GM12873 (cell line): ENCODE results near the gene HERC3.

Experiments used
- CTCF ChIP-seq: IDR thresholded peaks from 2 replicates; pipeline ENCODE4 v1.5.1; 2012; ENCODE audit warnings: low read depth, mild to moderate bottlenecking, moderate library complexity, low read length, control low read depth; ENCODE audit not compliant: insufficient read depth; ENCODE audit errors: missing control alignments

HERC3 gene

GRCh38 chr4:88706574-88706973 lies 114.3 kb downstream of the HERC3 start:
- TF ChIP-seq CTCF = peak; percentile 23

GRCh38 chr4:88709989-88710388 lies 117.7 kb downstream of the HERC3 start:
- TF ChIP-seq CTCF = no peak

- no peak for TF ChIP-seq CTCF
Measured at GRCh38 chr4:88713782-88714181, 121.5 kb downstream of the HERC3 start.

- no peak for TF ChIP-seq CTCF
Measured at GRCh38 chr4:88718098-88718497, 125.8 kb downstream of the HERC3 start.

- no peak for TF ChIP-seq CTCF
Measured at GRCh38 chr4:88719381-88719780, 127.1 kb downstream of the HERC3 start.

- no peak for TF ChIP-seq CTCF
Measured at GRCh38 chr4:88720451-88721428, 128.5 kb downstream of the HERC3 start.

- no peak for TF ChIP-seq CTCF
Measured at GRCh38 chr4:88722276-88722780, 130.0 kb downstream of the HERC3 start.
